Activated CD4-positive, alpha-beta T cell treated with anti-CD3 and anti-CD28 coated beads, Interleukin-2, amount 50 U/mL, for 1 hour (primary cell): Measurements from ENCODE around the gene DIPK1B.
A peak's percentile ranks its signal among the peaks of the same experiment; 100 is the strongest.

Experiments
- DNase-seq: peaks from one replicate; pipeline ENCODE4 v3.0.0-alpha.2; 2020

DIPK1B gene

GRCh38 chr9:136711751-136712689, at the start of gene DIPK1B:
TSS of gene DIPK1B (plus strand) at chr9:136712572. CDS start at chr9:136712666, 94 bp downstream.
- no peak for DNase-seq

DNA sequence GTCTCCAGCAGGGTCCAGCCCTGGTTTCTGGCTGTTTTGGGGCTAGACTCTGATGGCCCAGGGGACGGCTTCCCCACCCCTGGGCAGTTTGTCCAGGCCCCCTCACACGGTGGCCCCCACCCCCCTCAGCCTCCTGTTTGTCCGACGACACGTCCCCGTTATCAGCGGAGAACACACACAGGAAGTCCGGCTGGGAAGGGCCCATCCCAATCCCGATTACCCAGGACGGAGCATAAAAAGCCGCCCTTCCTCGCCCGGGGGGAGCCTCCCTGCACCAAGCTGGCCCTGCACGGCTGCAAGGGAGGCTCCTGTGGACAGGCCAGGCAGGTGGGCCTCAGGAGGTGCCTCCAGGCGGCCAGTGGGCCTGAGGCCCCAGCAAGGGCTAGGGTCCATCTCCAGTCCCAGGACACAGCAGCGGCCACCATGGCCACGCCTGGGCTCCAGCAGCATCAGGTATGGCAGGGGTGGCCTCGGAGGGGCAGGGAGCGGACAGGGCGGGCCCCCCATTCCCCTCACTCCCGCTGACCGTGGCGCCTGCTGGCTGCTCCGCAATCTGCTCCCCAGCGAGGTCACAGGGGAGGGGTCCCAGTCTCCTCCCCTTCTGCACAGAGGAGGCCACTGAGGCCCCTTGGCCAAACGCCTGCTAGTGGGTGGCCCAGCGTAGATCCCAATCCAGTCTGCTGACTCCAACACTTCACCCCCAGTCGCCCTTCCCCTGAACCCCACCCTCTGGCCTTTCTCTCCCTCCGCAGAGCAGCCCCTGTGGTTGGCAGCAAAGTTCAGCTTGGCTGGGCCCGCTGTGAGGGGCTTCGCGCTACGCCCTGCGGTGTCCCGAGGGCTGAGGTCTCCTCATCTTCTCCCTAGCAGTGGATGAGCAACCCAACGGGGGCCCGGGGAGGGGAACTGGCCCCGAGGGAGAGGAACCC, 49.5 kb upstream of the DIPK1B start, which contains the start of gene EGFL7:
EGFL7 (plus strand) TSS at position 261 of the 926 bp plus-strand sequence. CDS start 5,367 bp downstream, outside the sequence.
- DNase-seq: no peak

DNA sequence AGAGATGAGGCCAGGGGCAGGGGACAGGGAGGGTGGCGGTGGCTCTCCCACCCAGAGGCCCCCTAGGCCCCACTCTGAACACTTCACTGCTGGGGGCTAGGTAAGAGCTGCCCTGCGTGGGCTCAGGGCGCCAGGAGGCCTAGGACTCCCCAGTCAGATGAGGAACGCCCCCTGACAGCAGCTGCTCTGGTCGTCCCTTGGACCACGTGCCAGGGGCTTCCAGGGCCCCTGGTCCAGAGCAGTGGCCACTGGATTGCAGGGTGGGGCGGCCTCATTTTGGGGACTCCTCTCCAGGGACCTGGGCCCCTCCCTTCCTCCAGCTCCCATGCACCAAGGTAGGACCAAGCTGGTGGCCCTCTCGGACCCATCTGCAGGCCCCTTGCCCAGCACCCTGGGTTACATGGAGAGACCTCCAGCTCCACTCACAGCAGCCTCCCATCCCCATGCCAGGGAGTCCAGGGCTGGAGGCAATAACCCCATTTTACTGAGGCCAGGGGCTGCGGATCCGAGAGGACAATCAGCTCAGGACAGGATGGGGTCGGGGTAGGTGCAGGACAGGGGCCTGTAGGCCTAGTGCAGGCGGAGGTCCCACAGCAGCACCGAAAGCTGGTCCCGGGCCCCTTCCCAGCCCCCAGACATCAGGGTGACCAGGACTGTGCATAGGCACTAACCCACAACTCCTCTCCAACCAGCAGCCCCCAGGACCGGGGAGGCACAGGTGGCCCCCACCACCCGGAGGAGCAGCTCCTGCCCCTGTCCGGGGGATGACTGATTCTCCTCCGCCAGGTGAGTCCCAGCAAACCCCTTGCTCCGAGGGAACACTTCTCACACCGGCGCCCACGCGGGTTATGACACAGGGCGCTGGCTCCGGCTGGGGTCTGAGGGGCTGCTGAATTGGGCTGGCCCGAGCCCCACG, 48.1 kb upstream of the DIPK1B start:
- no peak for DNase-seq

- DNase-seq: no peak
Observed at GRCh38 chr9:136665111-136665703, 47.2 kb upstream of the DIPK1B start.

GRCh38 chr9:136665704-136666371, 46.5 kb upstream of the DIPK1B start:
- no peak for DNase-seq

DNA sequence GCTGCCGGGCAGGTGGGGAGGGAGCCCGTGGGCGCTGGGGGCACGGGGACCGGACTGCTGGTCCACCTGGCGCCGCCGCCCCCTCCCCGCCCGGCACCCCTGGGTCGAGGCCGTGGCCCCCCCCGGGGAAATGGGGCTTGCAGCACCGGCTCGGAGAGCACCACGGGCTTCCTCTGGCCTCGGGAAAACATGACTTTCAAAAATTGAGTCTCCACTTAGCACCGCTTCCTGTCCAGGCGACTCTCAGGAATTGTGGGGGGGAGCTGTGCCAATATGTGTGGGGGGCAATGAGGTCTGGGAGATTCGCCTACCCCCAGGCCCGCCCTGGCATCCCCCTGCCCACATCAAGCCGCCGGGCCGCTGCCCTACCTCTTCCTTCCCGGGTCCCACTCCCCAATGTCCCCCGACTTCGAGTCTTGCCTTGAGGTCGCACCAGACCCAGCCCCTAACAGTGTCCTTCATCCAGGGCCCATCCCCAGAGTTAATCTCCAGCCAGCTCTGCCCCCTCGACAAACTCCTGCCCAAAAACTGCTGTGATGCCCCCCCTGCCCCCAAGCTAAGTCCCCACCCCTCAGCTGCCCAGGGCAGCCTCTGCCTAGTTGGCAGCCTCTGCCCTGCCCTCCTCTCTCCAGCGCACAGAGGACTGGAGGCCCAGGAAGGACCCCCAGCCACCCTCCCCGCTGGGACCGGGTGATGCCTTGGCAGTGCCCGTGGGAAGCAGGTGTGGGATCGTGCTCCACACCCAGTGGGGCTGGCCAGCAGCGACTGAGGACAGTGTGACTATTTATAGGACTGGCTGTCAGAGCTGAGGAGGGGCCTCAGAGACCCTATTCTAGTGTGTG, 45.8 kb upstream of the DIPK1B start:
- no peak for DNase-seq

- no peak for DNase-seq
Observed at GRCh38 chr9:136667214-136667939, 45.0 kb upstream of the DIPK1B start.

DNA sequence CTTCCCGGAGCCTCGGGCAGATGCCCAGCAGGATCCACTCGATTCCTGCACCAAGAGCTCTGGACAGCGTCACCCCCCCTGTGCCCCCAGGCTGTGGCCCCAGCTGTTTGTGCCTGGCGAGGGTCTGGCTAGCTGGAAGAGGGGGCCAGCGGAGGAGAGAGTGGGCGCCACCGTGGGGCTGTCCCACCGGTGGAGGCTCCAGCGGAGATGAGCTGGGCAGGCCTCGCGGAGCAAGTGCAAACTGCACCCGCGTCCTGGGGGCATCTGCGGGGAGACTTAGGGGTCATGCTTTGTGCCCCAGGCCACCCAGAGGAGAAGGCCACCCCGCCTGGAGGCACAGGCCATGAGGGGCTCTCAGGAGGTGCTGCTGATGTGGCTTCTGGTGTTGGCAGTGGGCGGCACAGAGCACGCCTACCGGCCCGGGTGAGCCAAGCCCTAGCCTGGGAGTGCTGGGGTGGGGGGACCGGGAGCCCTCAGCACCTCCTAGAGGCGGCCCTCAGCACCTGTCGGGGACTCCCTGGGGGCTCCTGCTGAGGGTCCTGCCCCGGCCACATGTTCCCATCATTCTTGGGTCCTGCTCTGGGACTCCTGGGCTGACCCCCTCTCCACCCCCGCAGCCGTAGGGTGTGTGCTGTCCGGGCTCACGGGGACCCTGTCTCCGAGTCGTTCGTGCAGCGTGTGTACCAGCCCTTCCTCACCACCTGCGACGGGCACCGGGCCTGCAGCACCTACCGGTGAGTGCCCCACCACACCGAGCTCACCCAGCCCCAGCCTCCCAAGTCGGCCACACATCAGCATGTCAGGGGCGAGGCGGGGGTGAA, 44.2 kb upstream of the DIPK1B start:
- no peak for DNase-seq

DNA sequence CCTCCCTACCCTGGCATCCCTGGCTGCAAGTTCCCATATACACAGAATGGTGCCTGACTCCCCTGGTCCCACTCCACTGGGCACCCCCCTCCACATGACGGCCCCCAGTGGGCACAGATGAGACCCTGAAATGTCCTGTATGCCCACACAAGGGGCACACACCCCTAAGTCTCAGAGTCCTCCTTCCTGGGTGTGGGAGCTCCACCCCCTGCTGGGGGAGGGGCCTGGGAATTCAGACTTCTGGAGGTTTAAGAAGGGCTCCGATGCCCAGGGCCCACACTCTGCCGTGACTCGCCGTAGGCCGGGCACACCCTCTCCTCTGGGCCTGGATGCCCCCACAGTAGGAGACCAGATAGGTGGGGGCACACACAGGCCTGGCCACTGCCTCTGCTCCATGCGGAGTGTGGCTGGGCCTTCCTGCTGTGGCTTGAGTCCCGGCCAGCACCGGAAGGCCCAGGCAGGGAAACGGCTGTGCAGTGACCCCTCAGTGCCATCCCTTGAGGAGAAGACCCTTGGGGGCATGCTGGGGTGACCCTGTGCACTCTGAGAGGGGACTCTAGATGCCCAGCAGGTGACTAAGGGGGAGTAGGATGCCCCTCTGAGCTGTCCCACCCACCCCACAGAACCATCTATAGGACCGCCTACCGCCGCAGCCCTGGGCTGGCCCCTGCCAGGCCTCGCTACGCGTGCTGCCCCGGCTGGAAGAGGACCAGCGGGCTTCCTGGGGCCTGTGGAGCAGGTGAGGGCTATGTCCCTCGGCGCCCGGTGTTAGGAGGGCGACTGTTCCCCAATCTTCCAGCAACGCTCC, 43.2 kb upstream of the DIPK1B start:
- DNase-seq: no peak

- DNase-seq: no peak
Observed at GRCh38 chr9:136669791-136670464, 42.4 kb upstream of the DIPK1B start.

DNA sequence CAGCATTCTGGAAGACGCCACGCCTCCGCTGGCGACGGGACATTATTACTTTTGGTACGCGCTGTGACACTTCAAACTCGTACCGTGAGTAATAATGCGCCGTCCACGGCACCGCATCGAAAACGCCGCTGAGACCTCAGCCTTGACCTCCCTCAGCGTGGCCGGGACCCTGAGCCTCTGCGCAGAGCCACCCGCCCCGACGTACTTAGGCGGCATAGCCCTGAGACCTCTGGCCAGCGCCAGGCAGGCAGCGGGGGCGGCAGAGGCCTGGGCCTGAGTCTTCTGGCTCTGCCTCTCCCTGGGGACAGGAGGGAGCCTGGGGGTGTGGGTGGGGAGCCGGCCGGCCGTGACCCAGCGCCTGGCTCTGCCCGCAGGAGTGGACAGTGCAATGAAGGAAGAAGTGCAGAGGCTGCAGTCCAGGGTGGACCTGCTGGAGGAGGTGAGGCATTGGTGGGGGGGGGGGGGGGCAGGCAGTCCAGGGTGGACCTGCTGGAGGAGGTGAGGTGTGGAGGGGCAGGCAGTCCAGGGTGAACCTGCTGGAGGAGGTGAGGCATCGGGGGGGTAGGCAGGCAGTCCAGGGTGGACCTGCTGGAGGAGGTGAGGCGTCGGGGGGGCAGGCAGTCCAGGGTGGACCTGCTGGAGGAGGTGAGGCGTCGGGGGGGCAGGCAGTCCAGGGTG, 41.7 kb upstream of the DIPK1B start:
- DNase-seq: no peak

DNA sequence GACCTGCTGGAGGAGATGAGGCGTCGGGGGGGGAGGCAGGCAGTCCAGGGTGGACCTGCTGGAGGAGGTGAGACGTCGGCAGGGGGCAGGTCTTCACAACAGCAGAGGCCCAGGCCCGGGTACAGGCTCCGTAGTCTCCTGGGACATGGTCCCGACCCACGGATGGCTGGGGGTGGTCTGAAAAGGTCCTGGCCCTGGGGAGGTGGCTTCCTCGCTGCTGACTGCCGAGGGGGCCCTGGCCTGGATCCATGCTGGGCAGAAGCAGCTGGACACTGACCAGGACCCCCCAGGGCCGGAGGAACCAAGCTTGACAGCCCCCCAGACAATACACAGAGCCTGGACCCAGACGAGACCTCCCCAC, 41.1 kb upstream of the DIPK1B start:
- no peak for DNase-seq

DNA sequence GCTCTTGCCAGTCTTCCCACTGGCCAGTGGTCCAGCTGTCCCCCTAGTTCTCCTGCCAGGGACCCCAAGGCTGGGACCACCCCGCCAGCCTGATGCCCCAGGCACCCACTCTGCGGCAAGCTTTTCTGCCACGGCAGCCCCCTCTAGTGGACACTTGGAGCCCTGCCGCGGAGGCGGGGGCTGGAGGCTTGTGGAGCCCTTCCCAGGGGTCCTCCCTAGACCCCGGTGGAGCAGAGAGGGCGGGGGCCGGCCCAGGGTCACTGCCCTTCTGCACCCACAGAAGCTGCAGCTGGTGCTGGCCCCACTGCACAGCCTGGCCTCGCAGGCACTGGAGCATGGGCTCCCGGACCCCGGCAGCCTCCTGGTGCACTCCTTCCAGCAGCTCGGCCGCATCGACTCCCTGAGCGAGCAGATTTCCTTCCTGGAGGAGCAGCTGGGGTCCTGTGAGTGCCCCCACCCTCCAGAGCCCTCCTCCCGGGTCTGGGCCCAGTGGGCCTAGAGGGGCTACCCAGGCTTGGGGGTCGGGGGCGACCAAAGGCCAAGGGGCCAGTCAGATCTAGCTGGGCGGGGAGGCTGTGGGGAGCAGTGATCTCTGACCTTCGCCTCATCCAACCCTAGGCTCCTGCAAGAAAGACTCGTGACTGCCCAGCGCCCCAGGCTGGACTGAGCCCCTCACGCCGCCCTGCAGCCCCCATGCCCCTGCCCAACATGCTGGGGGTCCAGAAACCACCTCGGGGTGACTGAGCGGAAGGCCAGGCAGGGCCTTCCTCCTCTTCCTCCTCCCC, 40.5 kb upstream of the DIPK1B start:
- DNase-seq: peak; percentile 45

DNA sequence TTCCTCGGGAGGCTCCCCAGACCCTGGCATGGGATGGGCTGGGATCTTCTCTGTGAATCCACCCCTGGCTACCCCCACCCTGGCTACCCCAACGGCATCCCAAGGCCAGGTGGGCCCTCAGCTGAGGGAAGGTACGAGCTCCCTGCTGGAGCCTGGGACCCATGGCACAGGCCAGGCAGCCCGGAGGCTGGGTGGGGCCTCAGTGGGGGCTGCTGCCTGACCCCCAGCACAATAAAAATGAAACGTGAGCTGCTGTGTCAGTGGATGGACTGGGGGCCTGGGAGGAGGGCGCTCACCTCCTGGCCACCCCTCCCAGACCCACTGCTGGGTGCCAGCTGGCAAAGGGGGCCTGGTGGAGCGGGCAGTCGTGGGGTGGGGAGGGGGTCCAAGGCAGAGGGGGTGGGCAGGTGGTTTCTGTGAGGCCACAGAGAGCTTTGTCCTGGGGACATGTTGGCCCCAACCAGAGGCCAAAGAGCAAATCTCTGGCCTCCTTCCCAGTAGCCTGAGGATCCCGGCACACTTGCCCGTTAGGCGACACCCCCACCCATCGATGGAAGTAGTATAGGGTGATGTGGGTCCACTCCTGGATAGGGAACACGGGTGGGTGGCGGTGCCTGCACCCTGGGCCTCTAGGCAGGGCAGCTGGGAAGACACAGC, 39.8 kb upstream of the DIPK1B start:
- DNase-seq: no peak
